Body of pancreas (tissue), 4 donors: Measurements from ENCODE around the gene DDX41.
A peak's percentile ranks its signal among the peaks of the same experiment; 100 is the strongest.

Experiments
- POLR2A ChIP-seq, 3 donors: fragments of 450-650 bp; IDR thresholded peaks; one replicate each; pipeline ENCODE4 v1.6.1; 2016; ENCODE audit warnings: antibody characterized with exemption in 3 of 3, mild to moderate bottlenecking in 2 of 3
- TF ChIP-seq, protein P1 (sequence below), 7 experiments: fragments of 450-650 bp in 4 of 7; fragments of 200-600 bp in 3 of 7; sonication (generic) in 3 of 7; IDR thresholded peaks; one replicate each; pipeline ENCODE4 v1.5.1; 2016 to 2019; ENCODE audit warnings: antibody characterized with exemption in 7 of 7

GRCh38 chr5:177546258-177546741 is 29.5 kb upstream of the DDX41 start:
- TF ChIP-seq, protein P1, sequence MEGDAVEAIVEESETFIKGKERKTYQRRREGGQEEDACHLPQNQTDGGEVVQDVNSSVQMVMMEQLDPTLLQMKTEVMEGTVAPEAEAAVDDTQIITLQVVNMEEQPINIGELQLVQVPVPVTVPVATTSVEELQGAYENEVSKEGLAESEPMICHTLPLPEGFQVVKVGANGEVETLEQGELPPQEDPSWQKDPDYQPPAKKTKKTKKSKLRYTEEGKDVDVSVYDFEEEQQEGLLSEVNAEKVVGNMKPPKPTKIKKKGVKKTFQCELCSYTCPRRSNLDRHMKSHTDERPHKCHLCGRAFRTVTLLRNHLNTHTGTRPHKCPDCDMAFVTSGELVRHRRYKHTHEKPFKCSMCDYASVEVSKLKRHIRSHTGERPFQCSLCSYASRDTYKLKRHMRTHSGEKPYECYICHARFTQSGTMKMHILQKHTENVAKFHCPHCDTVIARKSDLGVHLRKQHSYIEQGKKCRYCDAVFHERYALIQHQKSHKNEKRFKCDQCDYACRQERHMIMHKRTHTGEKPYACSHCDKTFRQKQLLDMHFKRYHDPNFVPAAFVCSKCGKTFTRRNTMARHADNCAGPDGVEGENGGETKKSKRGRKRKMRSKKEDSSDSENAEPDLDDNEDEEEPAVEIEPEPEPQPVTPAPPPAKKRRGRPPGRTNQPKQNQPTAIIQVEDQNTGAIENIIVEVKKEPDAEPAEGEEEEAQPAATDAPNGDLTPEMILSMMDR (IDR thresholded peaks at IDR 0.05): peak in 1 of 7 experiments; percentile 10
- TF ChIP-seq POLR2A (IDR thresholded peaks at IDR 0.05): no peak
